HG03196 (cell line): ENCODE data around the gene SGPP2.
"Not testable (repeated sequence)": the region's sequence is repeated elsewhere in the genome, so short reads cannot be mapped to it uniquely, and the experiment has no call there.

Source experiments
- ATAC-seq: cut with Tn5 transposase; IDR thresholded peaks from one replicate; pipeline ENCODE4 v1.9.1; 2021; ENCODE audit not compliant: unreplicated experiment

The SGPP2 gene, protein sequence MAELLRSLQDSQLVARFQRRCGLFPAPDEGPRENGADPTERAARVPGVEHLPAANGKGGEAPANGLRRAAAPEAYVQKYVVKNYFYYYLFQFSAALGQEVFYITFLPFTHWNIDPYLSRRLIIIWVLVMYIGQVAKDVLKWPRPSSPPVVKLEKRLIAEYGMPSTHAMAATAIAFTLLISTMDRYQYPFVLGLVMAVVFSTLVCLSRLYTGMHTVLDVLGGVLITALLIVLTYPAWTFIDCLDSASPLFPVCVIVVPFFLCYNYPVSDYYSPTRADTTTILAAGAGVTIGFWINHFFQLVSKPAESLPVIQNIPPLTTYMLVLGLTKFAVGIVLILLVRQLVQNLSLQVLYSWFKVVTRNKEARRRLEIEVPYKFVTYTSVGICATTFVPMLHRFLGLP

DNA sequence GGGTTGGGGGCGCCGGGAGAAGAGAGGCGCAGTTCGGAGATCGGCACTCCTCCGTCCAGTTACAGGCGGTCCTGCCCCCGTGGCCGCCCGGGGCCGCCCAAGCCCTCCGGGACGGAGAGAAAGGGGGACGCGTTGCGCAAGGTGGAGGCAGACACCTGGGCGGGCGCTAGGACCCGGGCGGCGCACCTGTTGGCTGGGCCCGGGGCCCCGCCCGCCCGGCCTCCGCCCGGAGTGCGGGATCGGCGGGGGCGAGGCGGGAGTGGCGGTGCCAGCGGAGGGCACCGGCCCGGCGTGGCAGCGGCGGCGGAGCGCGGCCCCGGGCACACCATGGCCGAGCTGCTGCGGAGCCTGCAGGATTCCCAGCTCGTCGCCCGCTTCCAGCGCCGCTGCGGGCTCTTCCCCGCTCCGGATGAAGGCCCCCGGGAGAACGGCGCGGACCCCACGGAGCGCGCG is at the start of gene SGPP2:
SGPP2 (plus strand) TSS at position 268 of the 453 bp plus-strand sequence; CDS start at position 328, 60 bp downstream.
- peak; percentile 25 for ATAC-seq

DNA sequence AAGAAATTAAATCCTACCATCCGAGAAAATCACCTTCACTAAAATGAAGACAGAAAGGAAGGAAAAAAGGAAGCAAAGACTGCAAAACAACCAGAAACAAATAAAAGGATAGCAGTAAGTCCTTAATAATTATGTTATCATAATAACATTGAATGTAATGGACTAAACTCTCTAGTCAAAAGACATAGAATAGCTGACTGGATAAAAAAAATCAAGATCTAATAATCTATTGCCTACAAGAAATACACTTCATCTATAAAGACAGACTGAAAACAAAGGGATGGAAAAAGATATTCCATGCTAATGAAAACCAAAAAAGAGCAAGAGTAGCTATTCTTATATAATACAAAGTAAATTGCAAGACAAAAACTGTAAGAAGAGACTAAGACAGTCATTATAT is 48.5 kb upstream of the SGPP2 start:
- ATAC-seq, result no peak

DNA sequence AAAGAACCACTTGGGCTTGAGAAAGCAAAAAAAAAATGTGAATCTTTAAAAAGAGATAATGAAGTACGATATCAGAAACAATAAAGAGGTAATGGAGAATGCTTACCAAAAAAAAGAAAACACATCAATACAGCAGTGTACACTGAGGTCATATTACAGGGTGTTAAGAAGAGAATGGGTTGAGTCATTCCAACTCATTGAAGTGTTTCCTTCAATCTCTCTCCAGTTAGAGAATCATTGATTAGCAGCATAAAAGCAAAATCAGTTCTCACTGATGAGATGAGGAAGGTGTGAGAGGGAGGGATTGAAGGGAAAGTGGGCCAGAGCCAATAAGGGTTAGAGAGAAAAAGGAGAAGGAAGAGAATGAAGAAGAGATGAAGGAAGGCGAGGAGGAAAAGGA is 43.9 kb upstream of the SGPP2 start:
- ATAC-seq, result no peak

DNA sequence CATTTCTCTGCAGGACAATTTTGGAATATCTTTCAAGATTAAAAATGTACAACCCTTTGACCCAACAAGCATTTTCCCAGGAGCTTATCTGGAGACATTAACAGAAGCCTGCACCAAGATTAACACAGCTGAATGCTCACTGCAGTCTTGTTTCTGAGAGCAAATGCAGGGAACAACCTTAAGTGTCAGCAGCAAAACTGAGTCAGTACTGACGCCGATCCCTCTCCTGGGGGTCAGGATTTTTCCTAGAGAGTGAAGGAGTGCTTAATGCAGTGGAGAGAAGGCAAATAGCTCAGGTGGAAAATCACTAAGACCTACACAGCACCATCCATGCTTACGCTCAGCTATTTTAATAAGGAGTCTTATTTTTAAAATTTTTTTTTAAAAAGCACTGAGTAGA is 42.8 kb upstream of the SGPP2 start:
- no peak for ATAC-seq

DNA sequence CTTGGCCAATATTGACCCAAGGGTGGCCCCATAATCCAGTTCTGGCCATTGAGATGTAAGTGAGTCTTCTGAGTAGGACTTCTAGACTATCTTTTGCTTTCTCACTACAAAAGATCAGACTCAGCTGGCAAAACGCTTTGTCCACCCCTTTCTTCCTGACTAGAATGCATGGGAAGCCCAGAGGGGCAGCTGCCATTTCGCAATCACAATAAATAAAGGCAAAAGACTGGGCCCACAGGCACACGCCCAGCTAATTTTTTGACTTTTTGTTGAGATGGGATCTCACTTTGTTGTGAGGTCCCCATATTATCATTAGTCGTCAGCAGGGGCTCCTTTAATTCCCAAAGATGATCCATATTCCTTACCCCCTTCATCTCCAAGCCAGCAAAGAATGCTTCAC is 41.1 kb upstream of the SGPP2 start:
- no peak for ATAC-seq

DNA sequence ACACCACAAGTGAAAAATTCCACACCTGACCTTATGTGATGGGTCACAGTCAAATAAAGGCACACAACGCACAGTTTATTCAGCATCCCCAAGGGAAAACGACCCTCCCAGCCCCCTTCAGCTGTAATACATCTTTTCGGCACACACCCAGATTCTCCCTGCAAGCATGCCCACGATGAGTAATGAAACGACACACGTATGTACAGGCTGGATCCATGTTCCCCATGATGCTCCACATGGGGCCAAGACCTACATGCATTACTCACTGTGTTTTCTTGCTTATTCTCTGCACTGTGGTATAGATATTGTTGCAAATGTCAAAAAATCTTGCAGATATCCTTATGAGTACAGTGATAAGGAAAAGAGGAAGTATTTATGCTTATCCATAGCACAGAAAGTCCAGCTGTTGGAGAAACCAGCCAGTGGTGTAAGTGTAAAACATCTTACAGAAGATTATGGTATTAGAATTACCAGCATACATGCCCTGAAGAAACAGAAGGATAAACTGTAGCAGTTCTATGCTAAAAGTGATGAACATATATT is 32.5 kb upstream of the SGPP2 start:
- ATAC-seq, result no peak

DNA sequence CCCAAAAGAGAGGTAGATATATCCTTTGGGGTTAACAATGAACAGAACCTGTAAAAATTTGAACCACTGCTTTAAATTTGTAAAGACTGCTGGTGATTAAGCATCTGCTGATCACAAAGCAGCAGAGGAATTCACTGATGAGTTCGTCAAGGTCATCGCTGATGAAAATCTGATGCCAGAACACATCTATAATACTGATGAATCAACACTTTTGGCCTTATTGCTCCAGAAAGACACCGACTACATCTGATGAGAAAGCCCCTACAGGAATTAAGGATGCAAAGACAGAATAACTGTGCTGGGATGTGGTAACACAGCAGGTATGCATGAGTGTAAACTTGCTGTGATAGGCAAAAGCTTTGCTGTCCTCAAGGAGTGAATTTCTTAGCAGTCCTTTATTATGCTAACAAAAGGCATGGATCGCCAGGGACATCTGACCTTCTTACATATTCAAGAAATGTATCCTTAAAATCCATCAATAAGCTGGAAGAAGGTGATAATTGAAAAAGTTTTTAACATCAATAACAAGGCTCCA is 30.5 kb upstream of the SGPP2 start:
- ATAC-seq, result no peak

DNA sequence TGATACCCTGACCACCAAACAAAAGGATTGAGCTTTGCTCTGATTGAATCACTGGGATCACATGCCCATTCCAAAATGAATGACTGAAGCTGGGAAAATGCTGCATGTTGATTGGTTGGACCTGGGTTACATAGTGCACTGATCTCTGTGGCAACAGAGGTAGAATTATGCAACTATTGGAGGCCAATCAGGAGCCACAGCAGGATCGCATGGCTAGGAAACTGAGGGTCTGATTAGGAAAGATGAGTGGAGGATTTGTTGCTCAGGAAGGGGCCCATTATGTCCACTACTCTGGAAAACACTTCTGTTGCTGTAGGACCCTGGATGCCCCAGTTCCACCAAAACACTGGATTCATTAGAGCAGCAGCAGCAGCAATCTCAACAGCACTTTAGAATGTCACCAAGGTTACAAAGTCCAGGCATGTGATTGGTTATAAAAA is 25.9 kb upstream of the SGPP2 start:
- ATAC-seq, result no peak

DNA sequence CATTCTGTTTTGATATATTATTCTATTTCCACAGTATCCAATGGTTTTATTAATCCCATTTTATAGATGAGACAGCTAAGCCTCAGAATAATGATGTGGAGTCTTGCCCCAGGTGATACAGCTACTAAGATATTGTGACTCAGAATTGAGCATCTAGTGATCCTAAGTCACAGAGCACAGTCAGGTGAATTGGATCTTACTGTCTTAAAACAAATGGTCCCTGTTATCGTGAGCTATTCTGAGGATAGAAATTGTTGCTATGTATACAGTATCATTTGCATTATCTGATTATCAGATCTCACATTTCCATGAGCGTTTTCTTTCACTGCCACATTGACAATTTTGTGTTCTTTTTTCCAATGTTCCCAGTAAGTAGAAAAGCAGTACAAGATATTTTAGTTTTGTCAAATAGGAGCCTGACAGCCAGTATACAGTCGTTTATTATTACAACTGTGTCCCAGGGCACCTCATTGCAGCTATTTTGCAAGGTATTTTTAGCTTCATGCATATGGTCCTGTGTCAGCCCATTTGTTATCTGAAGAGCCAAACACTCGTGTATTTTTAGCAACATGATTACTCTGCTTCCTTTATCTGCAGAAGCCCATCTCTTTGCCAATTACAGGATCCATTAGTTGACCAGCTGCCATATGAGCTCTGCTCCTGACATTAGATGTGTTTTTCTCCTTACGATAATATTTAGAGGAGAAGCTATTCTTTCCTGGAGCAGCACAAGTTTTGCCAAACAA is 25.1 kb upstream of the SGPP2 start:
- no peak for ATAC-seq

DNA sequence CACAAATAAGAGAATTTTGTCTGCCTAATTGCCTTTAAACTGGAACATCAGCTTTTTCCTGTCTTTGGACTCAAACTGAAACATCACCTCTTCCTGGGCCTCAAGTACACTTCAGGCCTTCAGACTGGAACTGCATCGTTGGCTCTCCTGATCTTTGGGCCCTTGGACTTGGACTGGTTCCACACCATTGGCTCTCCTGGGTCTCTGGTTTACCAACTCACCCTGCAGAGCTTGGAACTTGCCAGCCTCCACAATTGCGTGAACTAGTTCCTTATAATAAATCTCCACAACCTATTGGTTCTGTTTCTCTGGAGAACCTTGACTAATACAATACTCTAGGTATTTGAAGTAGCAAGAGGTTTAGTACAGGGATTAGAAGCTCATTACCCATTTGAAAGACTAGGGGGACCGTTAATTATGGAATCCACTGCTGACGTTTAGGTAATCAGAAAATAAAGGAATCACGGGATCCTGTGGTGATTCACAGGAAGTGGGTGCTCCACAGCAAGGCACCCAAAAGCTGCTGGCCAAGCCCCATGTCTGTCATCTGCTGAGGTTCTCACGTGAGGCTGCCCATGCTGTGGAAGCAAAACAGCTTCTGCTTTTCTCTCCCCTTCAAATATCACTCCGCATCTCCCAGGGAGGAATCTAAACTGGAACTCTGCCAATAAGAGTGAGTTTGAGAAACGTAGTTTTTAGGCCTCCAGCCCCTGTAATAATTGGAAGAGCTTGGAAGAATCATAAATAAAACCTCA is 20.0 kb upstream of the SGPP2 start:
- ATAC-seq, result no peak

DNA sequence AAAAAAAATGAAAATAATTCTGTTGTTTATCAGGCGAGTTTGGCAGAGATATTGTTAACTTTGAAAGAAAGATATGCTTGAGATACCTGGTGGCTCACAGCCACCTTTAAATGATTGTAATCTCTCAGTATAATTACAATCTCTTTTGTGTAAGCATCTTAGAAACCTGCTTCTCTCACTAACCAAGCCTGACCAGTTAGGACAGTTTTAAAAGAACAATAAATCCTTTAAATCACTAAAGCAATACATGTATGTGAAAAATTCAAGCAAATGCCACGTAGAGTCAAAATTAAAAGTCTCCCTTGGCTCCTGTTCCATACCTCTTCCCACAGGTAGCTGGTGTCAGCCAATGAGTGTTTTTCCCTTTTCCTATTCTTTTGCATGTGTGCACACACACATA is 15.7 kb upstream of the SGPP2 start:
- no peak for ATAC-seq

DNA sequence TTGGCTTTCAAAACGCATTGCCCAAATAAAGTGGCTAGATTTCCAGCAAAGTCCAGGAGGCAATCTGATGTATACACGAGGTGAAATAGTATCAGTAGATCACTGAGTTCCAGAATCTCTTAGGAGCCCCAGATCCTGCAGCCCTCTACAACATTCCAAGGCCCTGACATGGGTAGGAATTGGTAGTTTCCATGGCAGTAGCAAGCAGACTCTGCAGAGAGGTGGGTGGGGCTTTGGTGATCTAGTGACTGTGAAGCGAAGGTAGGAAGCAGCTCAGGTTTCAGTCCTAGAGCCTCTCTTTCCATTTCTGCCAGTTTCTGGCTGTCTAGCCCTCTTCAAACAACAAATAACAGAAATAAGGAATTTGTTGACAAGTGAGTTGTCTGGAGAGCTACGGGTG is 13.8 kb upstream of the SGPP2 start:
- no peak for ATAC-seq

DNA sequence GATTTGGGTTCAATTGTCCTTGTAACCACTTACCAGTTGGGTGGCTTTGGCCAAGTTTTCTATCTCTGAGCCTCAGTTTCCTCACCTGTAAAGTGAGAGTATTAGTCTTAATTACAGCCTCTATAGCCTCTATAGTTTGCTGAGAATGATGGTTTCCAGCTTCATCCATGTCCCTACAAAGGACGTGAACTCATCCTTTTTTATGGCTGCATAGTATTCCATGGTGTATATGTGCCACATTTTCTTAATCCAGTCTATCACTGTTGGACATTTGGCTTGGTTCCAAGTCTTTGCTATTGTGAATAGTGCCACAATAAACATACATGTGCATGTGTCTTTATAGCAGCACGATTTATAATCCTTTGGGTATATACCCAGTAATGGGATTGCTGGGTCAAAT is 12.0 kb upstream of the SGPP2 start:
- not testable (repeated sequence) for ATAC-seq

DNA sequence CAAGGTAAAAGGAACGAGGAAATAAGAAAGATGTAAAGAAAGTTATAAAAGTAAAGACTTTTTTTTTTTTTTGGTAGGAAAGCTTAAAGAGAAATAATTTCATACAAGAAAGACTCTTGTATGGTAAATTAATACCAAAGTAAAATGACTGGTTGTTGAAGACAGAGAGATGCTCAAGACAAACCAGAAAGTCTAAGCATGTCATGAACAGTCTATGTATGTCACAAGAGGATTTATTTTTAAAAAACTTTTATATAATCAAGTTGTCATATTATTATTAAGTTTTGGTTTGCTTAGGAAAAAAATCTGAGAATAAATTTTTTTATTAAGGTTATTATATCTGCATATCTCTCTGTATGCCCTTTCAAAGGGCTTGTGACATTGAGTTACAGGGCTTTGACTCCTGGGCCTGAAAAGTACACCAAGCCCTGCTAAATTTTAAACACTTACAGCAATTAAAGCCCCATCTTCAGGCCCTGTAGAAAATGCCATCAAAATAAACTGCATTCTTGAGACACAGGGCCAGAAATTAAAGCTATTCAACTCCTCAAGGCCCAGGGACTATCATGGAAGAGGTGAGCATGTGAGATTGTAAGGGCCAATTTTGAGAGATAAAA is 10.9 kb upstream of the SGPP2 start:
- no peak for ATAC-seq

DNA sequence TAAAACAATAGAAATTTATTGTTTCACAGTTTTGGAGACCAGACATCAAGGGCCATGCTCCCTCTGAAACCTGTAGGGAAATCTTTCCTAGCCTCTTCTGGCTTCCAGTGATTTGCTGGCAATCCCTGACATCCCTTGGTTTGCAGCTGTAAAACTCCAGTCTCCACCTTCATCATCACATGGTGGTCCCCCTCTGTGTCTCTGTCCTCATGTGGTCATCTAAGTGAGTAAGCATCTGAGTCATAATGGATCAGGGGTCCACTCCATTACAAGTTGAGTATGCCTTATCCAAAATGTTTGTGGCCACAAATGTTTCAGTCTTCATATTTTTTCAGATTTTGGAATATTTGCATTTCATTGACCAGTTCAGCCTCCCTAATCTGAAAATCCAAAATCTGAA is 5.6 kb upstream of the SGPP2 start:
- no peak for ATAC-seq

DNA sequence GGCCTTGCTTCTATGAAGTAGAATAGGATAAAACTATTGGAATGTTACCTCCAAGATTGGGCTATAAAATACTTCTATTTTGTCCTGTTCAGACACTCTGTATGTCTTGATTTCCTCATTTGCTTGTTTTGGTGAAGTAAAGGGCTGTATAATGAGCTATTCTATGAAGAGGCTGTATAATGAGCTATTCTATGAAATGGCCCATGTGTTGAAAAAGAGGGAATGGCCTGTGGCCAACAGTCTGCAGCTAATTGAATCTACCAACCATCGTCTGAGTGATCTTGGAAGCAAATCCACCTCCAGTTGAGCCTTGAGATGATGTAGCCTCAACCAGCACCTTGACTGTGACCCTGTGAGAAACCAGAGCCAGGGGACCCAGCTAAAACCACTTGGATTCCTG is 3.8 kb upstream of the SGPP2 start:
- ATAC-seq, result no peak

DNA sequence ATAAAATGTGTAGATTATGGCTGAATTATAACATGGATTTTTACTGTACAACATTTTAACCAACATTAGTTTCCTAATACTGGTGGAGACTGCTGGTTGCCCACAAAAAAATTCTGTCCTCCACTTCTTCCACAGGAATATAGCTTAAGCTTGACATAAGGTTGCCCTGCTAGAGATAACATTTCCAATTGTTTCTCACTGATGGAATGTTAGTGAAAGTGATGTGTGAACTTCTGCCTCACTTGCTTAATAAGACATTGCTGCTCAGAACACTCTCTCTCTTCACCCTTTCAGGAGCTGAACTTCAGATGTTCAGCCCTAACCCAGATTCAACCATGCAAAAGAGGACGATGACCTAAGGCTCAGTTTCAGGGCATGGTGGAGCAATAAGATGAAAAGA is 2.7 kb upstream of the SGPP2 start:
- ATAC-seq, result no peak

DNA sequence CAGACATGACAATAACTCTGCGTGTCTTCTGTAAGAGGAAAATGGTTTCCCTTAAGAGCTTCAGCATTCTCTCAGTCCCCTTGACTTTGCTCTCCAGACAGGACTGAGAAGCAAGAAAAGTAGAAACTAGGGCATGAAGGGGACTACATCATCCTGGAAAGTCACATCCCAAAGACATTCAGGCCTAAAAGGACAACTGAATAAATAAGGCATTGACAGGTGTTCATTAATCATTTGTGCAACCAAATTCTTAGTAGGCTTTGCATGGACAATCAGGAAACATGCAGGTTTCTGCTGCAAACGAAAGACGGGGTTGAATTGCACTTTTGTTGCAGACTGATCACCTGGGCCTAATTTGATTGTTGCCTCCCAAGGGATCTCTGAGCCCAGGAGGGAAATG is 1.2 kb upstream of the SGPP2 start:
- no peak for ATAC-seq

DNA sequence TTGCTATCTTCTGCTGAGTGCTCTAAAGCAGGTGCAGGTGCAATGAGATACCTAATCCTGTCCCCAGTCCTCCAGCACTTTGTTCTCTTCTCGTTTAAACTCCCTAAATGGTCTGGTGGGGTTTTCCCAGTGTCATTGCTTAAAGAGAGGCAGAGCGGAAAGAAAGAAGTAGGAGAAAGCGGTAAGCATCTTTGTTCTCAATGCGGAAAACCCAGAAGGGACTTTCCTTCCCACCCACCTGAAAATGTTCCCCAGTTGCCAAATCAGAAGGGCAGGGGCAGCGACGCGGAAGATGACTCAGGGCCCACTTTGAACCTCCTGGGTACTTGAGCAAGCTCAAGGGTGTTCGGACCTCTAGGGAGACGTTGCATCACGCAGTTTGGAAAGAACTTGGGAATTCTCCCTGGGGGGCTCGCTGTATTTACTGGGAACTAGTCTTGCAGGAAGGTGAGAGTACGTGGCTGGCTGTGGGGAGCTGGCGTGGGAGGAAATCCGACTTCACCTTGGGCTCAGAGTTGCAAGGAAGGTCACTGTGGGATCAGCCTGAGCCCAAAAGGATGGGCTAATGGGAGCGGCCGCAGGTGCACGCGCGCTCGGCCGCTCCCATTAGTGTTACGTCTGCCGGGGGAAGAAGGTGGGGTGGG is 589 bp upstream of the SGPP2 start:
- peak; percentile 26 for ATAC-seq
